Subcutaneous adipose tissue (tissue), 4 donors: ENCODE data around the gene SDR42E2. TPM values are rescaled to one million over a fixed set of nuclear protein-coding genes. Genes with fewer than 3 reads are reported as not detected.

Experiments used
- total RNA-seq, 4 donors: library from RNA; depleted of rRNA; stranded (reverse); fragments of >200 nt; gene quantifications; one replicate each; pipeline ENCODE4 v1.1.0, GENCODE V29; 2016
- TF ChIP-seq, protein P1 (sequence below): fragments of 450-650 bp; IDR thresholded peaks from one replicate; pipeline ENCODE4 v1.5.1; 2016; ENCODE audit warnings: low read depth, mild to moderate bottlenecking, control low read depth, antibody characterized with exemption, moderate library complexity

The SDR42E2 gene
- total RNA-seq, 4 donors from 2014 or later: 0.22 TPM; not detected in 3

- TF ChIP-seq, protein P1, sequence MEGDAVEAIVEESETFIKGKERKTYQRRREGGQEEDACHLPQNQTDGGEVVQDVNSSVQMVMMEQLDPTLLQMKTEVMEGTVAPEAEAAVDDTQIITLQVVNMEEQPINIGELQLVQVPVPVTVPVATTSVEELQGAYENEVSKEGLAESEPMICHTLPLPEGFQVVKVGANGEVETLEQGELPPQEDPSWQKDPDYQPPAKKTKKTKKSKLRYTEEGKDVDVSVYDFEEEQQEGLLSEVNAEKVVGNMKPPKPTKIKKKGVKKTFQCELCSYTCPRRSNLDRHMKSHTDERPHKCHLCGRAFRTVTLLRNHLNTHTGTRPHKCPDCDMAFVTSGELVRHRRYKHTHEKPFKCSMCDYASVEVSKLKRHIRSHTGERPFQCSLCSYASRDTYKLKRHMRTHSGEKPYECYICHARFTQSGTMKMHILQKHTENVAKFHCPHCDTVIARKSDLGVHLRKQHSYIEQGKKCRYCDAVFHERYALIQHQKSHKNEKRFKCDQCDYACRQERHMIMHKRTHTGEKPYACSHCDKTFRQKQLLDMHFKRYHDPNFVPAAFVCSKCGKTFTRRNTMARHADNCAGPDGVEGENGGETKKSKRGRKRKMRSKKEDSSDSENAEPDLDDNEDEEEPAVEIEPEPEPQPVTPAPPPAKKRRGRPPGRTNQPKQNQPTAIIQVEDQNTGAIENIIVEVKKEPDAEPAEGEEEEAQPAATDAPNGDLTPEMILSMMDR: no peak
Measured at GRCh38 chr16:22141767-22142166, 20.5 kb upstream of the SDR42E2 start.

DNA sequence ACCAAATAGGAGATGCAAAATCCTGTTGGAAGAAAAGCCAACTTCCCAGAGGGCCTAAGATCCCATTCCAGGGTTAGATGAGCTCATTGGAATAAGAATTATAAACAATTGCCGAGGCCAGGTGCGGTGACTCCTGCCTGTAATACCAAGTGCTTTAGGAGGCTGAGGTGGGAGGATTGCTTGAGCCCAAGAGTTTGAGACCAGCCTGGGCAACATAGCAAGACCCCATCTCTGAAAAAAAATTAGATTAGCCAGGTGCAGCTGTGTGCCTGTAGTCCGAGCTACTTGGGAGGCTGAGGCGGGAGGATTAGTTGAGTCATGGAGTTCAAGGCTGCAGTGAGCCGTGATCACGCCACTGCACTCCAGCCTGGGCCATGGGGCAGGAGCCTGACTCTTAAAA is 17.8 kb upstream of the SDR42E2 start:
- TF ChIP-seq, protein P1: no peak

DNA sequence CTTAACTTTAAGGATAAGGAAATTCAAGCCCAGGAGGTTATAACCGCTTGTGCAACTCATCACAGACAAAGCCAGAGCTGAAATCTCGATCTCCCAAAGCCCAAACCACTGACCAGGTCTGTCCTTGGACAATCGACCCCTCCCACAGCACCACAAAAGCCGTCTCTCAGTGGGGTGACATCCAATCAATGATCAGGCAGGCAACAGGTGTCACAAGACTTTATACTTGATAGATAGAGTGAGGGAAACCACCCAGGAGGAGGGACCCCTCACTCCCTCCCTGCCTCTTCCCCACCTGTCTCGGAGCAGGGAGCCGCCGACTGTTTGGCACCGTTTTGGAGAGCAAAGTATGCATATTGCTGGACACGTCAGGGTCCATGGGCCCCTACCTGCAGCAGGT is 14.5 kb upstream of the SDR42E2 start:
- TF ChIP-seq, protein P1: no peak

GRCh38 chr16:22151246-22151998 is 10.9 kb upstream of the SDR42E2 start:
- TF ChIP-seq, protein P1: no peak

- TF ChIP-seq, protein P1: no peak
Measured at GRCh38 chr16:22152316-22152715, 10.0 kb upstream of the SDR42E2 start.

- TF ChIP-seq, protein P1: no peak
Measured at GRCh38 chr16:22161401-22161800, 905 bp upstream of the SDR42E2 start.

DNA sequence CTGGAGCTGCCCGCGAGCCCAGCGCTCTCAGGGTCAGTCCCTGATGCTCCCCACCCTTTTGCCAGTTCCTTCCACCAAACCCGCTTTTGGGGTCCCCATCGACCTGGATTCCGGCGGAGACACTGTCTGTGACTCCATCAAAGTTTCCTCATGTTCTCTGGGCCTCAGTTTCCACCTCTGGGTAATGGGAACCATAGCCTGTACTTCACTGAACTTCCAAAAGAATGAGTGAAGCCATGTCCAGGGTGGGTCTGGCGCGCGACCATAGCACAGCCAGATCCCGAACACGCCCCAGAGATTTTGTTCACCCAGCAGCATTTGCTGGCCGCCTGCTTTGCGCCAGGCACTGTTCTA is 327 bp downstream of the SDR42E2 start:
- TF ChIP-seq, protein P1: no peak
